ENCODE data around the gene TTC28.
"Not testable (repeated sequence)": the region's sequence is repeated elsewhere in the genome, so short reads cannot be mapped to it uniquely, and the experiment has no call there.

The TTC28 gene

DNA sequence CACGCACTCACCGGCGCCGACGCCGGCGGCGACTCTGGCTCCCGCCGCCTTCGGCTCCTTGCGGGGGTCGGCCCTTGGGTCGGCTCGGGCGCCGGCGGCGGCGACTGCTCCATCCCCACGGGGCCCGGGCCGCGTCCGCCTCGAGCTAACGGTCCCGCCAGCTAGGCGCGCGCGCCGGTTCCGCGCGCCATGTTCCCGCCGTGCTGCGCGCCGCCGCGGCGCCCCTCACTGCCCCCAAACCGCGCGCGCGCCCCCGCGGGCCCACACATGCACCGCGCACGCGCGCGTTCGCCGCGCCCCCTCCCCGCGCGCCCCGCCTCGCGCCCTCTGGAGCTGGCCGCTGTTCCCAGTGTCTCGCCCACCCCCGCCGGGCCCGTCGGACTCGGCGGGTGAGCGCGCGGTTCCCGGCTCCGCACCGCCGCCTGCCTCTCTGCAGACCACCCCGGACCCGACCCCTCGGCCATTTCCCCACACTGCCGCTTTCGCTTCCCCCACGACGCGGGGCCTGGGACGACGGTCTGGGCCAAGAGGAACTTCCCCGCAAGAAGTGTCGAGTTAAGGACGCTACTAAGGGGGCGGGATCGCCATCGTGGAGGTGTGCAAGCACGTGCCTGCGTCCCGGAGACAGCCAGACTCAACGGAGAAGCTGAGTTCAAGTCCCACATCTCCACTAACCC, at the start of gene TTC28:
Gene TTC28, minus strand, starts transcription at position 230 of the 677 bp plus-strand sequence. Its CDS starts 117 bp downstream, at position 113.
- in situ Hi-C loops (cut with MboI; ENCODE audit: low sequenced_read_pairs) = not testable (repeated sequence)

DNA sequence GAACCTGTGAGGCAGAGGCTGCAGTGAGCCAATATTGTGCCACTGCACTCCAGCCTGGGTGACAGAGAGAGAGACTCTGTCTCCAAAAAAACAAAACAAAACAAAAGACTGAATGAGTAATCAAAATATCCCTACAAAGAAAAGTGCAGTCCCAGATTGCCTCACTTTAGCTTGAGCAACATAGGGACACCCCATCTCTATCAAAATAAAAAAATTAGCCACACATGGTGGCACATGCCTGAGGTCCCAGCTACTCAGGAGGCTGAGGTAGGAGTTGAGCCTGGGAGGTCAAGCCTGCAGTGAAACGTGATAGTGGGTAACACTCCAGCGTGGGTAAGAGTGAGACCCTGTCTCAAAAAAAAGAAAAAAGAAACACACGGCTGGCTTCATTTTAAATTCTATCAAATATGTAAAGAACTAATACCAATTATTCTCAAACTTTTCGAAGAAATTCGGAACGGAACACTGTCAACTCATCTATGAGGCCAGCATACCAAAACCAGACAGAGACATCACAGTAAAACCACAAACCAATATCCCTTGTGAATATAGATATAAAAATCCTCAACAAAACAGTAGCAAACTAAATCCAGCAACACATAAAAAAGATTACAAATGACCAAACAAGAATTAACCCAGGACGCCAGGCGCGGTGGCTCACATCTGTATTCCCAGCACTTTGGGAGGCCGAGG, 49.1 kb upstream of the TTC28 start:
- in situ Hi-C loops (cut with MboI; ENCODE audit: low sequenced_read_pairs) = no loop called here

DNA sequence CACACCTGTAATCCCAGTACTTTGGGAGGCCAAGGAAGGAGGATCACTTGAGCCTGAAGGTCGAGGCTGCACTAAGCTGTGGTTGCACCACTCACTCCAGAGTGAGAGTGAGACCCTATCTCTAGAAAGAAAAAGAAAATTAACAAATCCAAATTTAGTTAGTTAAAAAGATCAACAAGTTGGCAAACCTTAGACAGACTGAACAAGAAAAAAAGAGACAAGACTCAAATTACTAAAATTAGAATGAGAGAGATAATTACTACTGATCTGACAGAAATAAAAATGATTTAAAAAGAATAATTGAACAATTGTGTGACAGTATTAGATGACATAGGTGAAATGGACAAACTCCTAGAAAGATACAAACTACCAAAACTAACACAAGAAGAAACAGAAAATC, 48.4 kb upstream of the TTC28 start:
- in situ Hi-C loops (cut with MboI; ENCODE audit: low sequenced_read_pairs) = no loop called here

DNA sequence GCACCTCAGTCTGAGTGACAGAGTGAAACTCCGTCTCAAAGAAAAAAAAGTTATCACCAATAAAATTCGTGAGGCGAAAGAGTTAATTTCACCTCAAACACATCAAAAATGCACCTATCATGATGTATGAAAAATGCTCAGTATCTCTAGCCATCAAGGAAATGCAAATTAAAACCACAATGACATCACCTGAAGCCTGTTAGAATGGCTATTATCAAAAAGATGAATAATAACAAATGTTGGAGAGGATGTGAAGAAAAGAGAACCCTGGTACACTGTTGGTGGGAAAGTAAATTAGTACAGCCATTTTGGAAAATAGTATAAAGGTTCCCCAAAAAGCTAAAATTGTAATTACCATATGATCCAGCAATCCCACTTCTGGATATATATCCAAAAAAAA, 38.4 kb upstream of the TTC28 start:
- in situ Hi-C loops (cut with MboI; ENCODE audit: low sequenced_read_pairs) = no loop called here

DNA sequence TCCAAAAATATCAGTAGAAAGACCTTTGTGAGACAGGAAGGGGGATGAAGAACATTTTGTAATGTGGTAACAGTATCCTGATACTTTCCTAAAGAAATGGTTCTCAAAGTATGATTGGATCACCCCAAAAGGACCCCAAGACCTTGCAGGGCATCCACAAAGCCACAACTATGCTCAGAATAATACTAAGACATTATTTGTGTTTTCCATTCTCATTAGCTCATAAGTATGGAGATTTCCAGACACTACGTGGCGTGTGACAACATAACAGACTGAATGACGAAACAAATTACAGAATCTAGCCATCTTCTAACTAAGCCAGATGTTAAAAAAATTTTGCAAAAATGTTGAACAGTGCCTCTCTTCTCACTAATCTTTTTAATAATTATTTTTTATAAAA, 37.0 kb upstream of the TTC28 start:
- in situ Hi-C loops (cut with MboI; ENCODE audit: low sequenced_read_pairs) = no loop called here

DNA sequence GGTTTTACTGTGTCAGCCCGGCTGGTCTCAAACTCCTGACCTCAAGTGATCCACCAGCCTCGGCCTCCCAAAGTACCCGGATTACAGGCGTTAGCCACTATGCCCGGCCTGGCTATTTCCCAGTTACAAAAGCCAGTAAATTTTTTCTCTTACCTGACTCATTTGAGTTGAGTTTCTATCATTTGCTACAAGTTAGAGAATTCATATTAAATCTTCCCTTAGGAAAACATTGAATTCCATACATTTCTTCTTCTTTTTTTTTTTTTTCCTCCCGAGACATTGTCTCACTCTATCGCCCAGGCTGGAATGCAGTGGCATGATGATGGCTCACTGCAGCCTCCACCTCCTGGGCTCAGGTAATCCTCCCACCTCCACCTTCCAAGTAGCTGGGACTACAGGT, 36.0 kb upstream of the TTC28 start:
- in situ Hi-C loops (cut with MboI; ENCODE audit: low sequenced_read_pairs) = no loop called here

DNA sequence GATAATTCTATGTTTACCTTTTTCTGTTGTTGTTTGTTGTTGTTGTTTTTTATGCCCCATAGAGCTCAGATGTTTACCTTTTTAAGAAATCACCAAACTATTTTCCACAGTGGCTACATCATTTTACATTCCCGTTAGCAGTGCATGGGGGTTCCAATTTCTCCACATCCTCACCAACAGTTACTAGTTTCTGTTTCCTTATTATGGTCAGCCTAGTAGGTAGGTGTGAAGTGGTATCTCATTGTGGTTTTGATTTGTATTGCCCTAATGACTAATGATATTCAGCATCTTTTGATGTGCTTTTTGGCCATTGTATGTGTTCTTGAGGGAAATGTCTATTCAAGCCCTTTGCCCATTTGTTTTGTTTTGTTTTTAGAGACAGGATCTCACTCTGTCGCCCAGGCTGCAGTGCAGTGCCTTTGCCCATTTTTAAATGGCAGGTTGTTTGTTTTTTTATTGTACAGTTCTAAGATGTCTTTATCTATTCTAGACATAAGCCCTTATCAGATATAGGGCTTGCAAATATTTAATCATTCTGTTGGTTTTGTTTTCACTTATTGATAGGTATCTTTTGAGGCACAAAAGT, 34.5 kb upstream of the TTC28 start:
- in situ Hi-C loops (cut with MboI; ENCODE audit: low sequenced_read_pairs) = no loop called here

DNA sequence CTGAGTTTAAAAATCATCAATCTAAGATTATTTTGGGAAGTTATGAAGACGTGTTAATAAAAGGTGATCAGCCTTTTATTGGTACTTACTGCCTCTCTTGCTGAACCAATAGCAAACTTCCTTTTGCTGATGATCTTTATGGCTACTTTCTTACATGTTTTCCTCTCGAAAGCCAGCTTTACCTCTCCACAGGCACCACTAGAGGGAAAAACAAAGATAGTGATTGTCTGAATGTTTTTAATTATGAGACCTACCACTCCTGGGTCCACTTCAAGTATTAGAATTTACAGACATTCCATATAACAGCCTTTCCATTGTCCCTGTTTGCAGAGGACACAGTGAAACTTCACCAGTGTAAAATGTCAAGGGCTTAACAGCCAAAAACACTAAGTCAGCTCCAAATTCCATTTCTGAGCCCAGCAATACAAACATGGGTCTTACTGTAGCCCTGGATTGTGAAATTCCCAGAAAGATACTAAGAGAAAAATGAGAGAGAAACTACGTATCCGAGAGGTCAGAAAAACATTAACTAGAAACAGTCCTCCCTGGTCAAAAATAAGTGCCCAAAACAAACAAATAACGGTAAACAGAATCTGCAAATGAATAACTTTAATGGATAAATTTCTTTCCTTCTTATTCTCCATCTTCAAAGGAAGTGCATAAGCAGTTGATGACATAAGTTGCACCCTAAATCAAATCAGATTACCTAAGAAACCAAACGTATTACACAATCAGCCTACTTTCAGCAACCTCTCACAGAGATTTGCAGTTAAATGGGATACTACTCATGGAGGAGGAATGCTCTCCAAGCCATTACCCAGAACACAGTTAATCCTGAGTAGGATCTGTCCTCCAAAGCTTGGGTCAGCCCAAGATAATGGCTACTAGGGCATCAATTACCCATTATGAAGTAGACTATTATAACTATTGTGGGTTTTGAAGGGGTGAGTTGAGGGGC, 32.5 kb upstream of the TTC28 start:
- in situ Hi-C loops (cut with MboI; ENCODE audit: low sequenced_read_pairs) = no loop called here

DNA sequence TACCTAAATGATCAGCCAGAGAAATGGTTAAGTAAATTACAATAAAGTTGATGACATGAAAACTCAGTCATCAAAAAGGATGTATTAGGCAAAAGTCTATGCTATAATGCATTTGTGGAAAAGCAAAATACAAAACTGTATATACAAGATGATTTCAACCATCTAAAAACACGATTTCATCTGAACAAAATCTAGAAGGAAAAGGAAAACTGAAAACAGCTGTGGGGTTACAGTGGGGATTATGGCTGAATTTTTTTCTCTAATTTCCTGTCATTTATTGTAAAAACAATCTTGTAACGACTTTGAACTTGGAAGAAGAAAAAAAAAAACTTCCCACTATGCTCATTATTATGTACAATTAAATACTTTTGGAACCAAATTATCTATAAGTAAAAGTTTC, 31.7 kb upstream of the TTC28 start:
- in situ Hi-C loops (cut with MboI; ENCODE audit: low sequenced_read_pairs) = no loop called here

DNA sequence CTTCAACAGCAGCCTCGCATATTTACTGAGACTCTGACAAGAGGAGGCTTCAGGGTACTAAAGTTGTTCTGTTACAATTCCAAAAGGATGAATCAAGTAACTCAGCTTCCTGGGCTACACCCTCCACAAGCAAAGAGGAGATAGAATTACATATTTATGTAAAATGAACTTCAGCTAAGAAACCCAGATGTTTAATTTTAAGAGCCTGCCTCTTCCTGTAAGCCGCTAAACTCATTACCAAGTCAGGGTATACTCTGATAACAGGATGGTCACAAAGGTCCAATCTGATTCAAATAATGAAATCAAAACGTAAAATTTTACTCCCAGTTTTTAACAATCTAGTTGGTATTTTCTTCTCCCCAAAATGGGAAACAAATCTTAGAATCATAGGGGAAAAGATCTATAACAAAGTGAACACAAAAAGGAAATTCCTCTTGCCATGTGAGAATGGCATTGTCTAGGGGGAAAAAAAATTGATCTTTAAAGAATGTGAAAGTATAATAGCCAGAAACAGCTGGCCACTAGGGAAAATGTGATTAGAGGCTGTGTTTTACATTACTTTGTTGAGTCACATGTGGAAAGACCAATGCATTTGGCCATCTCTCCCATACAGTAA, 31.0 kb upstream of the TTC28 start:
- in situ Hi-C loops (cut with MboI; ENCODE audit: low sequenced_read_pairs) = no loop called here

DNA sequence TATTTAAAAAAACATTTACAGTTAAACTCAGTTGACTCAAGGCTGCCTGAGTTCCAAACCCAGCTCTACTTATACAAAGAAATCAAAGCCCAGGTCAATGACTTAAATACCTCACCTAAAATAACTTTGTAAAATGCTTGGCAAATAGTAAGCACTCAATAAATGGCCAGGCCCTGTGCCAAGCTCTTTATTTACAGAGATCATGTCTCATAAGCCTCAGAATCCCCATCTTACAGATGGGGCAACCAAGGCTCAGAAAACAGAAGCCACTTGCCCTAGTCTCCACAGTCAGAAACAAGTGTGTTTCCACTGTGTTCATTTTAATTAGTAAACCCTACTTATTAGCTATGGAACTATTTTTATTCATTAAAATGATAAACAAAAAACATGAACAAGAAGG, 30.5 kb upstream of the TTC28 start:
- in situ Hi-C loops (cut with MboI; ENCODE audit: low sequenced_read_pairs) = no loop called here

DNA sequence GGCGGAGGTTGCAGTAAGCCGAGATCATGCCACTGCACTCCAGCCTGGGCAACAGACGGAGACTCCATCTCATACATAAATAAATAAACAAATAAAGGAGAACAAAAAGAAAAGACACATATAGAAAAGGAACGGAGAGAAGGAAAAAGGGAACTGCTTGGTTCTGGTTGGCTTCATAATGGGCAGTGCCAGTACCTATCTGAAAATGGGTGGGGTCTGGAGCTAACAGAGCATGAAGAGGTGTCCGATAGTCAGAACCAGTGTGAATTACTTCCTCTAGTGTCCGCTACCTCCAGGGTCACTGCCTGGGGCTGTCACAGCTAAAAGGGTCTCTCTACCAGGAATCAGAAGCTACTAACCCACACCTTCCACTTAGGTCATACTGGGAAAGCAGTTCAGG, 27.2 kb upstream of the TTC28 start:
- in situ Hi-C loops (cut with MboI; ENCODE audit: low sequenced_read_pairs) = no loop called here

DNA sequence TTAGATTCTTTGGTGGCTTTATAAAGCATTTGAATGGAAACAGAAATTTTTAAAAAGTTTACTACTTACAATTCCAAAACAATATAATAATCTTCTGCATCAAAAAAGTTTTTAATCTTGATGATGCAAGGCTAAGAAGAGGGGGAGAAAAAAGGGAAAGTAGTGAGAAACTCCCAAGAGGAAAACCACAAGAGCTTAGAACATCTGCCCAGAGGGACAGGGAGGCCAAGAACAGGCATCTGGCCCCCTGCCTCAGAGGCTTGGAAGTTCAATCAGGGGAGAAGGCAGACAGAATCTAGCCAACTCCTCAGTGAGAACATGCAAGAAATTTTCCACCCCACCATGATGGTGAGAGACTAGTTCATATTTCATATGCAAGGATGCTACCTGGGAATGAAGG, 23.8 kb upstream of the TTC28 start:
- in situ Hi-C loops (cut with MboI; ENCODE audit: low sequenced_read_pairs) = no loop called here

DNA sequence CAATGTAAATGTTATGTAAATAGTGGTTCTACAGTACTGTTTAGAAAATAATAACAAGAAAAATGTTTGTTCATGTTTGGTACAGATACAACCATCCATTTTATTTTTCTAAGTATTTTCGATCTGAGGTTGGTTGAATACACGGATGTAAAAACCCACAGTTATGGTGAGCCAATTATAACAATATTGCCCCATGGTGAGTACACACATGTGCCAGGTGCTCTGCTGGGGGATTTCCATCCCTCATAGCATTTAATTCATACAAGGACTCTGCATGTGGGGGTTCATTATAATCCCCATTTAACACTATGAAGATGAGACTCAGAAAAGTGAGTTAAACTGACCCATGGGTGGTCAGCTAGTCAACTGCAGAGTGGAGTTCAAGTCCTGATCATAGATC, 23.3 kb upstream of the TTC28 start:
- in situ Hi-C loops (cut with MboI; ENCODE audit: low sequenced_read_pairs) = no loop called here

DNA sequence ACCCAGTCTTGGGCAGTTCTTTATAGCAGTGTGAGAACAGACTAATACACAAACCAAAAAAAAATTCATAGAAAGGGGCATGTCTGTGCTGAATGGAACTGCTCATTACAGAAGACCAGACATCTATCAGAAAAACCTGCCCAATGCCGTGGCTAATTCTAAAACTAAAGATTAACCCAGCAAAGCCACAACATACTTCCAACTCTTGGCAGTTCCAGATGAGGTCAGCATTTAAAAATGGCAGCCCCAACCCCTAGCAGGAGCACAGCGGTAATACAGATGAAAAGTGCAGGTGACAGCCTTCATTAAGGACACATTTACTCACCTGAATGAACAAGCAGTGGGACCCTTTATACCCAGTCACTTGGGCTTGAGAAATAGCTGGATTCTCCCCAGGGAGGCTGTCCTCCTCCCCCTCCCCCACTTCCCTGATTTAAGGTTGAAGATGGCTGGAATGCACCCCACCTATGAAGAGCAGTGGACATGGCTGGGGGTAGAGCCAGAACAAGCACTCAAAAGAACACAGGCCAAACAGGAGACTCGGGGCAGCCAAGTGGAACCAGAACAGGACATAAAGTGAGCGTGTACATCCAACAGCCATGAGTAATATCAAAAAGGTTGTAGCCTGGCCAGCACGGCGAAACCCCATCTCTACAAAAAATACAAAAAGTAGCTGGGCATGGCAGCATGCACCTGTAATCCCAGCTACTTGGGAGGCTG, 13.6 kb upstream of the TTC28 start:
- in situ Hi-C loops (cut with MboI; ENCODE audit: low sequenced_read_pairs) = not testable (repeated sequence)

DNA sequence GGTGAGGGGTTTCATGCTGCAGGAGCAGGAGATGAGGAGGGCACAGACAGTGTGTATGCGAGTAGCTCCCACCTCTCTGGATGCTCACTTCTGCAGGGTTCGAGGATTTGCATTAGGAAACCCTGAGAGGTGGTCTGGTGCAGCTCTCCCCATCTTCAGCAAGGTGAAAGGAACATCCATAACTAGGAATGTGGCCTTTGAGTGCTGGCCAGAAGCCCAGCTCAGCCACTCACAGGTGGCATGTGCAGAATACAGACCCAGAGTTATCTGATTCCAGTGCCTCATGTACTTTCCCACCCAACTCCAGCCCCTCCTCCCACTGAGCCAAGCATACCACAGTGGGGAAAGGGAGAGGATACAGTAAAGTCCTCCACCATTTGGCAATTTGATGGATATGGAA, 10.2 kb upstream of the TTC28 start:
- in situ Hi-C loops (cut with MboI; ENCODE audit: low sequenced_read_pairs) = not testable (repeated sequence)

DNA sequence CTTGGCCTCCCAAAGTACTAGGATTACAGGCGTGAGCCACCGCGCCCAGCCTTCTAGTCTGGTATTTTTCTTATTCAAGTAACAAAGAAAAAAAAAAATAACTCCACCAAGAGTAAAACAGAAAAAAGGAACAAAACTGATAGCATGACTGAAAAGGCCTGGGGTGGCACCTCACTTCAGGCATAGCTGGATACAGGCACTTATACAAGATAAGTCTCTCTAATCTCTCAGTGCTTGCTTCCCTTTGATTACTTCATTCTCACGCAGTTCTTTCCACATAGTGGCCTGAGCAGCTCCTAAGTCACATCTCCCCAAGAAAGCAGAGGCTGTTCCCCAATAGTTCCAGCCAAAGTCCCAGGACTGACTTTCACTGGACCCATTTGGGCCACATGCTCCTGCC, 3.3 kb upstream of the TTC28 start:
- in situ Hi-C loops (cut with MboI; ENCODE audit: low sequenced_read_pairs) = not testable (repeated sequence)

DNA sequence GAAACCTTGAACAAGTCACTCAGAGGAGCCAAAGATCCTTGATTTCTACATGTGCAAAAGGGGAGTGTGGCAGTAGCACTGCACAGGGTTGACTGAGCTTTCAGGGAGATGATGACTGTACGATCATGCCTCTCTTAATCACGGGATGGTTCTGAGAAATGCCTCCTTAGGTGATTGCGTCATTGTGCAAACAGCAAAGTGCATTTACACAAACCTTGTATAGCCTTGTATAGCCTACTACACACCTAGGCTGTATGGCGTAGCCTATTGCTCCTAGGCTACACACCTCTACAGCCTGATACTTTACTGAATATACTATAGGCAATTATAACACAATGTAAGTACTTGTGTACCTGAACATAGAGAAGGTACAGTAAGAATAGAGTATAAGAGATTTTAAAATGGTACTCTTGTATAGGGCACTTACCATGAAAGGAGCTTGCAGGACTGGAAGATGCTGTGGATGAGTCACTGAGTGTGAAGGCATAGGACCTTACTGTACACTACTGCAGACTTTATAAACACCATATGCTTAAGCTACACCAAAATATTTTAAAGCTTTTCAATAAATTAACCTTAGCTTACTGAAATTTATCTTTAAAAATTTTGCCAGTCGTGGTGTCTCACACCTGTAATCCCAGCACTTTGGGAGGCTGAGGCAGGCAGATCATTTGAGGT, 1.3 kb upstream of the TTC28 start:
- in situ Hi-C loops (cut with MboI; ENCODE audit: low sequenced_read_pairs) = not testable (repeated sequence)

DNA sequence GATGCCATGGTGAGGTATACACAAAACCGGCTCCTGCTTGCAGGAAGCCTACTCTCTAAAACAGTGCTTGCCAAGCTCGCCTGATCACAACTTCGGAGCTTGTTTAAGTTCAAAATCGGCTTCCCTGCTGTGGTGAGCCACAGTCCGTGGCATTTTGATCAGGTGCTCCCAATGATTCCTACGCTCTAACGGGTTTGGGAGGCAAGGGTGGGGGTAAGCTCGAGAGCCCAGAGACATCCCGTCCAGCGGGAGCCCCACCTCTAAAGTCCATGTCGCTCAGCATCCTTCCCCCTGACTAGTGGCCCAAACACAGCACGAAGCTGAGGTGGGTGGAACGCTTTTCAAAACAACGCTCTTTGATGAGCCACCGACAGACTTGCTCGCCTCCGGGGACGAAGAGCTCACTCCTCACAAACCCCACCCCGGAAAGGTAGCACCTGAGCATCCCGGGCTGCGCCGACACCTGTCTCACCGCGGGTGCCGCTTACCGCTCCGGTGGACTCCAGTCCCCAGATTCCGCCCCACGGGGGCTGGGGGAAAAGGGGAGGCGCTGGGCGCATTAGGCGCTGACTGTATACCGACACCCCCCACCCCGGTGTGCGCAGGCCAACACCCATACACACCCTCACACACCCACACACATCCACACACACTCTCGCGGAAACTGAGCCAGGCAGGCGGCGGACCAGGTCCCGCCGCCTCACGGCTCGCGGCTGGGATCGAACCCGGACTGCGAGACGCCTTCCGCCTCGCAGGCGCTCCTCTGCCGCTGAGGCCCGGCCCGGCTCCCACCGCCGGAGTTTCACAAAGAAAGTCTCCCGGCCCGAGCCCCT, 646 bp downstream of the TTC28 start:
- in situ Hi-C loops (cut with MboI; ENCODE audit: low sequenced_read_pairs) = not testable (repeated sequence)

Measured in HL-60/S4 treated with retinoic acid at 250 ng/mL for 4 days and 3 days (cell line).